Hepatocyte (in vitro differentiated cells): ENCODE measurements around the gene SSC5D. TPM values are rescaled to one million over a fixed set of nuclear protein-coding genes. Genes with fewer than 3 reads are reported as not detected.
A peak's percentile ranks its signal among the peaks of the same experiment; 100 is the strongest.

Experiments used
- DNase-seq: peaks from one replicate; pipeline ENCODE4 v3.0.0-alpha.2; 2016; ENCODE audit warnings: low spot score
- H2AFZ ChIP-seq: fragments of 200-600 bp; sonication (generic); 2 replicates; pipeline ENCODE4 v1.6.0; 2016; ENCODE audit warnings: antibody characterized with exemption, mild to moderate bottlenecking
- H3K27ac ChIP-seq: fragments of 200-600 bp; sonication (generic); 2 replicates; pipeline ENCODE4 v1.5.1; 2016; ENCODE audit warnings: mild to moderate bottlenecking
- H3K27me3 ChIP-seq: fragments of 200-600 bp; sonication (generic); 2 replicates; pipeline ENCODE4 v1.6.1; 2016
- H3K36me3 ChIP-seq: fragments of 200-600 bp; sonication (generic); replicated peaks from 2 replicates; pipeline ENCODE4 v1.5.1; 2016; ENCODE audit warnings: low read depth; ENCODE audit not compliant: insufficient read depth
- H3K4me1 ChIP-seq: fragments of 200-600 bp; sonication (generic); 2 replicates; pipeline ENCODE4 v1.5.1; 2016; ENCODE audit warnings: mild to moderate bottlenecking, moderate library complexity; ENCODE audit not compliant: insufficient read depth
- H3K4me2 ChIP-seq: fragments of 200-600 bp; sonication (generic); 2 replicates; pipeline ENCODE4 v1.6.0; 2016
- H3K4me3 ChIP-seq: fragments of 200-600 bp; sonication (generic); 2 replicates; pipeline ENCODE4 v1.5.1; 2016; ENCODE audit warnings: mild to moderate bottlenecking
- H3K79me2 ChIP-seq: fragments of 200-600 bp; sonication (generic); 2 replicates; pipeline ENCODE4 v1.6.0; 2017; ENCODE audit warnings: mild to moderate bottlenecking
- H3K9me2 ChIP-seq: fragments of 200-600 bp; sonication (generic); replicated peaks from 2 replicates; pipeline ENCODE4 v1.6.0; 2017; ENCODE audit warnings: mild to moderate bottlenecking; ENCODE audit not compliant: insufficient read depth
- H3K9me3 ChIP-seq: fragments of 200-600 bp; sonication (generic); 2 replicates; pipeline ENCODE4 v1.5.1; 2016; ENCODE audit warnings: low read depth, mild to moderate bottlenecking
- H4K20me1 ChIP-seq: fragments of 200-600 bp; sonication (generic); 2 replicates; pipeline ENCODE4 v1.6.0; 2016; ENCODE audit warnings: mild to moderate bottlenecking; ENCODE audit not compliant: insufficient read depth, poor library complexity, severe bottlenecking
- CTCF ChIP-seq: fragments of 200-600 bp; sonication (generic); IDR thresholded peaks from 2 replicates; pipeline ENCODE4 v1.5.1; 2016; ENCODE audit warnings: antibody characterized with exemption, mild to moderate bottlenecking; ENCODE audit not compliant: poor library complexity
- EZH2 ChIP-seq: fragments of 200-600 bp; sonication (generic); IDR thresholded peaks from 2 replicates; pipeline ENCODE4 v1.6.1; 2016; ENCODE audit warnings: antibody characterized with exemption, mild to moderate bottlenecking, borderline replicate concordance
- EZH2phosphoT487 ChIP-seq: fragments of 200-600 bp; sonication (generic); IDR thresholded peaks from one replicate; pipeline ENCODE4 v1.6.1; 2018; ENCODE audit warnings: antibody characterized with exemption, mild to moderate bottlenecking, low read depth, moderate library complexity; ENCODE audit not compliant: unreplicated experiment, severe bottlenecking
- WGBS: methylation state at CpG from one replicate; pipeline ENCODE4 v1.1.6; 2016; ENCODE audit warnings: low lambda C conversion rate; ENCODE audit errors: missing lambda C conversion rate; 5-methylcytosine and 5-hydroxymethylcytosine counted together
- polyA plus RNA-seq: library from polyadenylated mRNA; unstranded; fragments of >200 nt; fragmentation: Nextera tagmentation; extraction: Ambion mirVana; gene quantifications from 2 replicates; pipeline ENCODE4 v1.2.1, GENCODE V29; 2016
- total RNA-seq: library from RNA; depleted of rRNA; stranded (reverse); fragments of >200 nt; gene quantifications from 2 replicates; pipeline ENCODE4 v1.2.3, GENCODE V29; 2014

Gene SSC5D
- total and polyA plus RNA-seq, 2 experiments from 2014 or later = 0.80 to 5.1 TPM

DNA sequence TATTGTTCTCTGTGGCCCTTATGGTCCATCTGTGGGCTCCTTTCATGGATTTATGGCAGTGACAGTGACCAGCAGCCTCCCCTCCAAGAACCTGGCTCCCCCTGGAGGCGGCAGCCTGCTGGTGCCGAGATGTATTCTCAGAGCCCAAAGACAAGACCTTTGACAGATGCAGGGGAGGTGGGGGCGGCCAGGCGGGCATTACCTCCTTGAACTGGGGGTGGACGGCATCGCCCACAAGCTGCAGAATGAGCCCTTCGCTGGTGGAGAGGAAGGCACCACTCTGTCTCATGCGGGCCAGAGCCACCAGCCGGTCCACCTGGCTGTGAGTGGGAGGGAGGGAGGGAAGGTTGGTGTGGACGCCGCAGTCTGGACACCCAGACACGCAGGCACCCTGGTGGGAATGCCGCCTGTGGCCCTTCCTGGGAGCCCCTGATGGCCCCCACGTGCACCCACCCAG lies 33.4 kb upstream of the SSC5D start:
- H3K4me3 ChIP-seq = no peak overlapping the region
- TF ChIP-seq EZH2phosphoT487 (no peak), EZH2 (no peak), CTCF (peak; percentile 49)
- H3K36me3 ChIP-seq = no peaks in the 10 kb centered on the region
- H3K4me1 ChIP-seq = peaks cover 14% of the 10 kb centered on the region
- H3K9me2 ChIP-seq = no peaks in the 10 kb centered on the region
- H4K20me1 ChIP-seq = peaks cover 7% of the 10 kb centered on the region
- no peaks in the 10 kb centered on the region for H3K9me3 ChIP-seq
- 63% methylated on average over 7 of the region's 14 CpGs for WGBS
- no peak overlapping the region for H3K4me2 ChIP-seq
- no peak overlapping the region for H2AFZ ChIP-seq
- H3K27ac ChIP-seq = no peak overlapping the region
- H3K27me3 ChIP-seq = peaks cover 22% of the 10 kb centered on the region
- DNase-seq = no peak
- H3K79me2 ChIP-seq = peaks cover 11% of the 10 kb centered on the region

DNA sequence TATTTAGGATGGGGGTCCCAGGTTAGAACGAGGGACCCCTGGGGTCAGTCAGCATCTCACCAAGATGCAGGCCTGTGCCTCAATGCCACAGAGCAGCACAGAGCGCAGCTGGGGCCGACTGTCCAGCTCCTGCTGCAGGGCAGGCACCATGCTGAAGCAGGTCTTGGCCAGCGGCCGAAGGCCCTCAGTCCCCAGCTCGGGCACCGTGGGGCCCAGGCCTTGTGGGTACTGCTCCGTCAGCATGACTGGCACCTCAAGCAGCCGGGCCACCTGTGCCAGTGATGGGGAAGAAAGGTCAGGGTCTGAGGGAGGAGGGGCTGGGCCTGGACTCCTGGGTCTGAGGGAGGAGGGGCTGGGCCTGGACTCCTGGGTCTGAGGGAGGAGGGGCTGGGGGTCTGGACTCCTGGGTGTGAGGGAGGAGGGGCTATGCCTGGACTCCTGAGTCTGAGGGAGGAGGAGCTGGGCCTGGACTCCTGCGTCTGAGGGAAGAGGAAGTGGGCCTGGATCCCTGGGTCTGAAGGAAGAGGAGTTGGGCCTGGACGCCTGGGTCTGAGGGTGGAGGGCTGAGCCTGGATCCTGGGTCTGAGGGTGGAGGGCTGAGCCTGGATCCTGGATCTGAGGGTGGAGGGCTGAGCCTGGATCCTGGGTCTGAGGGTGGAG lies 32.5 kb upstream of the SSC5D start:
- H3K27me3 ChIP-seq = peaks cover 16% of the 10 kb centered on the region
- peaks cover 15% of the 10 kb centered on the region for H3K4me1 ChIP-seq
- peaks cover 7% of the 10 kb centered on the region for H4K20me1 ChIP-seq
- no peak overlapping the region for H3K4me2 ChIP-seq
- WGBS = 87% methylated on average over 10 of the region's 11 CpGs
- no peaks in the 10 kb centered on the region for H3K9me3 ChIP-seq
- no peaks in the 10 kb centered on the region for H3K36me3 ChIP-seq
- H3K4me3 ChIP-seq = no peak overlapping the region
- TF ChIP-seq CTCF (no peak), EZH2 (no peak), EZH2phosphoT487 (no peak)
- no peak for DNase-seq
- H3K27ac ChIP-seq = no peak overlapping the region
- H2AFZ ChIP-seq = no peak overlapping the region
- H3K79me2 ChIP-seq = peaks cover 11% of the 10 kb centered on the region
- H3K9me2 ChIP-seq = no peaks in the 10 kb centered on the region

DNA sequence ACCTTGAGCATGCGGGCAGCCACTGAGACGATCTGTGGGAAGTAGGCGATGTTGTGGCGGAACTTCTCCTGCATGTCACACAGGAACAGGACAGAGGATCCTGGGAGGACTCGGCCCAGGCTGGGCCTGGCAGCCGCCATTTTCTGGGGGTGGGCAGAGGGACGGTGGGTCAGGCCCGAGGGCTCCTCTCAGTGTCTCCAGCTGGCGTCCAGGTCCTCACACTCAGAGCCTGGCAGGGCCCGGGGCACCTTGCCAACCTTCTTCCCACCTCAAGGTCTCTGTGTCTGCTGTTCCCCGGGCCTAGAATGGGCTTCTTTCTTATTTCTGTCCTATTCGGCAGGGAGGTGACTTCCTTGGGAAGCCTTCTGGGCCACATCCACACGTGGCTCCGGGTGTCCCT lies 31.9 kb upstream of the SSC5D start:
- Histone ChIP-seq H3K4me3 (no peak overlapping the region), H3K4me1 (peaks cover 15% of the 10 kb centered on the region), H3K27ac (no peak overlapping the region), H3K36me3 (no peaks in the 10 kb centered on the region), H3K9me2 (no peaks in the 10 kb centered on the region), H3K9me3 (no peaks in the 10 kb centered on the region), H3K27me3 (peaks cover 14% of the 10 kb centered on the region), H3K79me2 (peaks cover 11% of the 10 kb centered on the region), H2AFZ (no peak overlapping the region), H4K20me1 (peaks cover 7% of the 10 kb centered on the region), H3K4me2 (no peak overlapping the region)
- TF ChIP-seq CTCF (no peak), EZH2 (no peak), EZH2phosphoT487 (no peak)
- WGBS = 96% methylated on average over 13 of the region's 14 CpGs
- DNase-seq = no peak
